Endometrial microvascular endothelial cells (primary cell): Measurements from ENCODE around the gene USP1. TPM values are rescaled to one million over a fixed set of nuclear protein-coding genes. Genes with fewer than 3 reads are reported as not detected.

Experiments used
- in situ Hi-C: cut with HindIII; loops from 2 replicates; pipeline ENCODE4 v1.10.0; 2017; ENCODE audit warnings: low sequenced_read_pairs, low pct_unique_long_range_greater_than_20kb; ENCODE audit errors: inconsistent ontology term
- total RNA-seq: library from RNA; depleted of rRNA; stranded (reverse); fragments of >200 nt; gene quantifications from one replicate; pipeline ENCODE4 v1.2.3, GENCODE V29; 2015; ENCODE audit errors: inconsistent ontology term

Gene USP1
- total RNA-seq, 1 donor from 2014 or later: 32.3 TPM

DNA sequence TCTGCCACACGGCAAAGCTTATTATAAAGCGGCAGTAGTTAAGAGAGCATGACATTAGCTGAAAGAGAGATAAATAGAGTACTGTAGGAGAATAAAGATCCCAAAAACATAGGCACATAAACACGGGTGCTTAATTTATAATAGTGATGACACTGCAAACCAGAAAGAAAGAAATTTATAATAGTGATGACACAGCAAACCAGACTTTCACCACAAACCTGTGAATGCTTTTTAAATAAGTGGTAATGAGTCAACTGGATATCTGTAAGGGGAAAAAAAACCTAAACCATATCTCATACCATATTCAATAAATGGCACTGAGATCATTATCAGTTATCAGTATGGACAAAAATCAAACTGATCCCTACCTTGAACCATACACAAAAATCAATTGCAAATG, 25.5 kb downstream of the USP1 start:
- in situ Hi-C loops: no loop called here

DNA sequence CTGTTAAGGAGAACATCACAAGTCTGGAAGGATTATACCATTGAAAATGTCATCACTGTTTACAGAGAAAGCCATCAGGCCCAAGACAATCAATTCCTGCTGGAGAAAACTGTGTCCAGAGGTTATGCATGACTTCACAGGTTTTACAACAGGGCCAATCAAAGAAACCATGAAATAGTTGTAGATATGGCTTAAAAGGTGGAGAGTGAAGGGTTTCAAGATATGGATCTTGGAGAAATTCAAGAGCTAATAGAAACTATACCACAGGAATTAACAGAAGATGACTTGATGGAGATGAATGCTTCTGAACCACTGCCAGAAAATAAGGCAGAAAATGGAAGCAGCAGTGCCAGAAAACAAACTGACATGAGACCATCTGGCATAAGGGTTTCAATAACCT, 30.2 kb downstream of the USP1 start:
- in situ Hi-C loops: no loop called here

DNA sequence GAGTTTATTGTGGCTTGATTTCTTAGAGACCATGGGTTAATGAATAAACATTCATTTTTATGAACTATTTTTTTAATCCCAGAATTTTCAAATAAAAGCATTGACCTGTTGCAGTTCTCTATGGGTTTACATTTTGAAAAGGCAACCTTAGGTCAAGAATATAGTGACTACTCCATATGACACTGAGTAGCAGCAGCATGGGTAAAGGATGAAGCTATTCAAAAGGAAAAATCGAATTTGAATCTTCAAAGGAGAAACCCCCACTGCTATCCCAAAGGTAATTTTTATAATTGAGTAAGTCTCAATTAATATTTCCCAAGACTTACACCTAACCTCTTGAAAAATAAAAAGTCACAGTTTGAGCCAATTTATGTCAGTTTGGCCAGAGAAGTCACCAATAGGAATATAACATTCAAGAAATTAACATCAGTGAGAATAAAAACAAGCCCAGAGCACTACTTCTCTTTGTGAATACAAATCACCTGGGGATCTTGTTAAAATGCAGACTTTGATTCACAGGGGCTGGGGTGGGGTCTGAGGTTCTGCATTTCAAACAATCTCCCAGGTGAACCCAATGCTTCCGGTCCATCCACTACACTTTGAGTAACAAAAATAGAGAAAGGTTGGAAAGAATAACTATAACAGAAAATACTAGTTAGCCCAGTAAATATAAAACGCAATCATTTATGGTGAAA, 39.8 kb downstream of the USP1 start:
- in situ Hi-C loops: no loop called here

DNA sequence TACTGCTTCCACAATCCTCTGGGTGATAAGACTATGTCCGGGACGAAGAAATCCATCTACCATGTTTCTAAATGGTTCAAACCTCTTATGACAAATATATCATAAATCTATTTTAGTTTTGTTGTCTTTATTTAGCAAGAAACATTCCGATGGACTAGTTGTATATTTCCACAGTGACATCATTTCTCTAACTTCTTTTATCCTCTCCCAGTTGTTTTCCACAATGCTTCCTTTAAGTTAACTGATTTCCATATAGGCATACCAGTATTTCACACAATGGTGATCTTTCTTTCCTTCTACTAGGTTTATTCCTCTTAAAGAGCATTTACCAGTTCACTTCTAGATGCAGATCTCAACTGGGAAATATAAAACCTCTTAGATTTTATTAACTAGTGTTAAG, 44.8 kb downstream of the USP1 start:
- in situ Hi-C loops: no loop called here

DNA sequence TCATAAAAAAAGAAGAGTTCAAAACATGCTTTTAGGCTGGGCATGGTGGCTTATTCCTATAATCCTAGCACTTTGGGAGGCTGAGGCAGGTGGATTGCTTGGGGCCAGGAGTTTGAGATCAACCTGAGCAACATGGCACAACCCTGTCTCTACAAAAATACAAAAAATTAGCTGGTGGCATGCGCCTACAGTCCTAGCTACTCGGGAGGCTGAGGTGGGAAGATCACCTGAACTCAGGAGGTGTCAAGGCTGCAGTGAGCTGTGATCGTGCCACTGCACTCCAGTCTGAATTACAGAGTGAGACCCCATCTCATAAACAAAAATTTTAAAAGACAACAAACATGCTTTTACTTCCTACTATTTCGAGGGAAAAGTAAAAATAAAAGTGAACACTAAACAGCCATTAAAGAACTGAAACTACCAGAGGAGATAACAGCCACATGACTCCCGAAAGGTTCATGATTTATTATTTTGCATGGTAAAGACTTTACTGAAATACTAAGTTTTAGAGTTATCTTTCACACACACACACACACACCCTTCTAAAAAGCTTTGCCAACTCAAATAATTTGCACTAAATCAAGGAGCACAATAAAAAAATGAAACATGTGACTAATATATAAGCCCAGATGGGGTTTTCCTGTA, 48.1 kb downstream of the USP1 start:
- in situ Hi-C loops: no loop called here

DNA sequence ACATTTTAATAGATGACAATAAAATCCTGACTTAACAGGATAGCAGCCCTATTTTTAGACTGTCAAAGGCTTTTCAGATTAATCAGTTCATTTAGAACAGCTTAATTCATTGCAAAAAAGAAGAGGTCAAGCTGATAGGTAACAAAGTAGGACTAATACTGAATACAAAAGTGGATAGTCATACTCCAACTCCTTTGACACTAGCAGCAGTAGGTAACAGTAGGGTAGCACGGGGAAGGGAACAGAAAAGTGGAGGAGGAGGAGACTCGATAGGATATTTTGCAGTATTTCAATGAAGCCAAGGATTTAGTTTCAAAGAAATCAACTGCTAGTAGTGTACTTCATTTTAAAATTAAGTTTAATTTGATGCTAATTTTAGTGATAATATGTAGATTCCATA, 51.1 kb downstream of the USP1 start:
- in situ Hi-C loops: no loop called here

DNA sequence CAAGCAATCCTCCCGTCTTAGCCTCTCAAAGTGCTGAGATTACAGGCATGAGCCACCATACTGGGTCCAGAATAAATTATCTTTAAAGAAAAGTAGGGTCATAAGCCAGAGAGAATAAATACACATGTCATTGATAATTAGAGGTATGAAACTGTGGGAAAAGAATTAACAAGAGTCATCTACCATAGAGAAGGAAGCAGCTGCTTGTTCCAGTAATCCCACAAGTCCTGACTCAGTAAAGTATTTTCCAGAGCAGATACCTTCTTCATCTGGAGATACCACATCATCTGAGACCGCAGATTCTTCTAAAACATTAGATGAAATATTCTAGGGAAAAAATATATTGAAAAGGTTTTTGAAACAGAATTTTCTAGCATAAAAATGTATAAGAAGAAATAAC, 55.7 kb downstream of the USP1 start:
- in situ Hi-C loops: no loop called here

DNA sequence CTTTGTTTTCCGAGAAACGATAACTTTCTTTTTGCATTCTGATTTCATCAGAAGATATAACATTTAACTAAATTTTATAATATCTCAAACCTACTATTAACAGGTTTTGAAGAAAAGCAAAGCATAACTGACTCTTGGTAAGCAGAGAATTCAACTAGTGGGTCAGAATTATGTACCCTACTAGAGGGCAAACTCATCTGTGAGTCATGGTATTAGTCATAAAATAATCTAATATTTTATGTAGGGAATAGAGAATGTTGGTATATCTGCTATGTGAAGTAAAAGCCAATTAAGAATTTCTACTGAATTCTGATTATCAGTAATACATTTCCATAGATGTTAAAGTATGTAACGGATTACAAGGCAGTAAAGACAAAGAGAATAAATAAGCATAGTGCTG, 56.8 kb downstream of the USP1 start:
- in situ Hi-C loops: no loop called here

DNA sequence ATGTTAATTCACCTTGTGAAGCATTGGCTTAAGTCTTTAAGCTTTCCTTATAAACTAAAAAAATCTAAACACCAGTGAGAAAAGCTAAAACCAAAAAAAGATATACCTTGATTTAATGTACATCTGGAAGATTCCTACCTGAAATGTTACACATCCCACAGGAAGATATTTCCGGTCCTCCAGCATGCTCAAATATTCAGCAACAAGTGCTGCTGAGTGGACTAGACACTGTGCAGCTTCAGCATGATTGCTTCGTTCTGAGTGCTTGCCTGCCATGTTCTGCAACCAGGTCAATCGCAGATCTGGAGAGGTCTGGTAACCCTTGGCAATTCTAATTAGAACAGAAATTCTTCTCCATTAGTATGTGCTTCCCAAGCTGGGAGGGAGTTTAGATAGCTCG, 57.3 kb downstream of the USP1 start:
- in situ Hi-C loops: no loop called here

DNA sequence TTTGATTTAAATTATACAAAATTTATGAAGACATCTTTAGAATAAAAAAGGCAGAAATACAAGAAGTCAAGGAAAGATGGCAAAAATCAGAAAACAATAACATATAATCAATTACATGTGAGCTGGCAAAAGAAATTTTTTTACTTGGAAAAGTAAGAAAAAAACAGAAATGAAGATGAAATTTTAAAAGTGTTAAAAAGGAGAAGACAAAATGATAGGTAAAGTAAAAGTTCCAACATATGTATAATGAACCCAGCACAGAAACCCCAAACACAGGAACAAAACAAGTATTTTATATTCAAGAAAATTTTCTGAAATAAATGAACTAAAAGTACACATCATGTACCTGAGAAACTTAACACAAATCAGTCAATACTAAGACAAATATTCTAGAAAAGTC, 63.4 kb downstream of the USP1 start:
- in situ Hi-C loops: no loop called here

Other genes starting within 250 kb of the USP1 start
- not detected for gene L1TD1, start 242.2 kb upstream of the USP1 start, total RNA-seq
- not detected for gene KANK4, start 117.6 kb upstream of the USP1 start, total RNA-seq
- not detected for gene ANGPTL3, start 160.5 kb downstream of the USP1 start, total RNA-seq